ENCODE data around the gene HSPA12B.

DNA sequence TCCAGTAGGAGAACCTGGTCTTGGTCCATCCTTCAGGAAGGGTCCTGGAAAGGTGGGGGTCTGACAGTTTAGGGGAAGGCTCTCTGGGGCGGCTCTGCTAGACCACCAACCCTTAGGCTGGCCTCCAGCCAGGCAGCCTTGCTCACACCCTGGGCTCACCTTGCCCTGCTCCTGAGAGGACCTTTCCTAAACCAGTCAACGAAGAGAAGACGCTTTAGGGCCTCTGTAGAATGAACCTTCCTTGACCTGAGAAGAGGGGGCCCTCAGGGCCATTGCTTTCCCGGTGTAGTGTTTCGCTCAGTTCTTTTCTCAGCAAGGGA, 64.7 kb downstream of the HSPA12B start:
- TF ChIP-seq CTCF (IDR thresholded peaks at IDR 0.05; ENCODE audit: extremely low read depth in 1 of 2, insufficient read depth in 1 of 2, low read depth in 1 of 2, low read length in 2 of 2) (no peak), EZH2 (IDR thresholded peaks at IDR 0.05; ENCODE audit: borderline replicate concordance, low read depth, low read length, severe bottlenecking) (no peak), POLR2A (IDR thresholded peaks at IDR 0.05; ENCODE audit: low read depth, low read length) (no peak), JUN (IDR thresholded peaks at IDR 0.05; ENCODE audit: borderline replicate concordance, insufficient read depth, insufficient read length, low read depth) (no peak), MYC (IDR thresholded peaks at IDR 0.05; ENCODE audit: low read depth, low read length) (no peak), POLR2AphosphoS5 (IDR thresholded peaks at IDR 0.05; ENCODE audit: insufficient read depth, low read depth, low read length) (no peak)
